Stimulated activated CD8-positive, alpha-beta memory T cell treated with anti-CD3 and anti-CD28 coated beads, Interleukin-15, amount 100 ng/mL, for 1 hour (primary cell): ENCODE data around the gene SOWAHA.

Experiments used
- DNase-seq: peaks from one replicate; pipeline ENCODE4 v3.0.0-alpha.2; 2020; ENCODE audit warnings: low read depth

SOWAHA gene

DNA sequence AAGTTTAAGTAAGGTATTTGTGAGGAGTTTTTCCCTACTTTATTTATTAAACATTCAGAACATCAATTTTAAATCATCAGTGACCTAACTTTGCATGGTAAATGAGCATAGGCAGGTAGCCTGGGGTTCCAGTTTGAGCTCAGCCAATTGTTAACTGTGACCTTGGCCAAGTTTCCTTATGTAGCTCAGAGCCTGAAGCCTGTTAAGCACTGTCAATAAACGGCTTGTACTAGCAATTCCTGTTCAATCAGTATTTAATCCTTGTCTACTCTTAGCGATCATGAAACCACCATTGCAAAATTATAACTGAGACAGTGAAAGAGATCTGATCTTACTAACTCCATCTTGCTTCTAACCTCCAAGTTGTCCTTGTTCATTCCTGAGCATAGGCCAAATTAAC, 4.7 kb upstream of the SOWAHA start:
- DNase-seq, result no peak

DNA sequence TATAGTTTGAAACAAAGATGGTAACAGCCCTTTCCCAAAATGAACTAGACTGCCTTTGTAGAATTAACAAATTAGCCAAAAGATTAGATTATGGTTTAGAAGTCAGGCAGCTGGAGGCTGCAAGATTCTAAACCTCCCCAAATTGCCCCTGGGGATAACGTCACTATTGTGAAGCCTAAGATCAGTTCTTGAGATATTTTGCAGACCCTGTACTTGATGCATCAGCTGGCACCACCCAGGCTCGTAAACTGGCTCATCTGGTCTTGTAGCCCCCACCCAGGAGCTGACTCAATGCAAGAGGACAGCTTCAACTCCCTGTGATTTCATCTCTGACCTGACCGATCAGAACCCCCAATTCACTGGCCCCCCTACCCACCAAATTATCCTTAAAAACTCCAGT, 4.2 kb upstream of the SOWAHA start:
- no peak for DNase-seq

DNA sequence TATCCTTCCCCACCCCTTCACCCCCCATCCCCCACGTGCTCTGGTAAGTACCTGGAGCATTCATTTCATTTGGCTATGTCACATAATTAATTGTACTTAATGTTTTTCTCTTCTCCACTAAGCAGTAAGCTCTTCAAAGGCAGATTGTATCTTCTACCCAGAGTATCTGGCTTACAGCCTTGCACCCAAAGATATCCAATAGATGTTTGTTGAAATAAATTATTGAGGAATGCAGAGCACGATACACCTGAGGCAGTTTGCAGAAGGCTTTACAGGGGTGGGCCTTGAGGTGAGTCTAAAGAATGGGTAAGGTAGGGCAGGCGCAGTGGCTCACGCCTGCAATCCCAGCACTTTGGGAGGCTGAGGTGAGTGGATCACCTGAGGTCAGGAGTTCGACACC, 2.5 kb upstream of the SOWAHA start:
- DNase-seq, result no peak

DNA sequence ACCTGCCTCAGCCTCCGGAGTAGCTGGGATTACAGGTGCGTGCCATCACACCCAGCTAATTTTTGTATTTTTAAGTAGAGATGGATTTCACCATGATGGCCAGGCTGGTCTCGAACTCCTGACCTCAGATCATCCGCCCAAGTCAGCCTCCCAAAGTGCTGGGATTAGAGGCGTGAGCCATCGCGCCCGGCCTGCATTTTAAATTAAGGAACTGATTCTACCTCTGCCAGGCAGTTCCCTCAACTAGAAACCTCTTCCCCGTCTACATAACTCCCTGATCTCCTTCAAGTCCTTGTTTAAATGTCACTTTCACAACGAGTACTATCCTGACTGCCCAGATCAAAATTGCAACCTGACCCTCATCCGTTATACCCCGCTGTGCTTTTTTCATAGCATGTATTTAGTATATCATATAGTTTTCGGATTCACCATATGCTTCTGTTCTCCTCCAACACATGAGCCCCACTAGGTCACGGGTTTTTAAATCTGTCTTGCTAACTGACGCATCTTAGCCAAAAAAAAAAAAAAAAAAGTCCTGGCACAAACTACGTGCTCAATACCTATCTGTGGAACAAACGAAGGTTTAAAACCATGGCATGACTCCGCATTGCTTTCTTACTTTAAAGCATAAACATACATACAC, 858 bp upstream of the SOWAHA start:
- no peak for DNase-seq

DNA sequence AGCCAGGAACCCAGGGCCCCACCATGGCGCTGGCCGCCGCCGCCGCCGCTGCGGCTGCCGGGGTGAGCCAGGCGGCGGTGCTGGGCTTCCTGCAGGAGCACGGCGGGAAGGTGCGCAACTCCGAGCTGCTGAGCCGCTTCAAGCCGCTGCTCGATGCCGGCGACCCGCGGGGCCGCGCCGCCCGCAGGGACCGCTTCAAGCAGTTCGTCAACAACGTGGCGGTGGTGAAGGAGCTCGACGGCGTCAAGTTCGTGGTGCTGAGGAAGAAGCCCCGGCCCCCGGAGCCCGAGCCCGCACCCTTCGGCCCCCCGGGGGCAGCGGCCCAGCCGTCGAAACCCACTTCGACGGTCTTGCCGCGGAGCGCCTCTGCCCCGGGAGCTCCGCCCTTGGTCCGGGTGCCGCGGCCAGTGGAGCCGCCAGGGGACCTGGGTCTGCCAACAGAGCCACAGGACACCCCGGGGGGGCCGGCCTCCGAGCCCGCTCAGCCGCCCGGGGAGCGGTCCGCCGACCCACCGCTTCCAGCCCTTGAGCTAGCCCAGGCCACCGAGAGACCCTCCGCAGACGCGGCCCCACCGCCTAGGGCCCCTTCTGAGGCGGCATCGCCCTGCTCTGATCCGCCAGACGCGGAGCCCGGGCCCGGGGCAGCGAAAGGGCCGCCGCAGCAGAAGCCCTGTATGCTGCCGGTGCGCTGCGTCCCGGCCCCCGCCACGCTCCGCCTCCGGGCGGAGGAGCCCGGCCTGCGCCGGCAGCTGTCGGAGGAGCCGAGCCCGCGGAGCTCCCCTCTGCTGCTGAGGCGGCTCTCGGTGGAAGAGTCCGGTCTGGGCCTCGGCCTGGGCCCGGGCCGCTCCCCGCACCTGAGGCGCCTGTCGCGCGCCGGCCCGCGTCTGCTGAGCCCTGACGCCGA, 749 bp downstream of the SOWAHA start:
- no peak for DNase-seq

DNA sequence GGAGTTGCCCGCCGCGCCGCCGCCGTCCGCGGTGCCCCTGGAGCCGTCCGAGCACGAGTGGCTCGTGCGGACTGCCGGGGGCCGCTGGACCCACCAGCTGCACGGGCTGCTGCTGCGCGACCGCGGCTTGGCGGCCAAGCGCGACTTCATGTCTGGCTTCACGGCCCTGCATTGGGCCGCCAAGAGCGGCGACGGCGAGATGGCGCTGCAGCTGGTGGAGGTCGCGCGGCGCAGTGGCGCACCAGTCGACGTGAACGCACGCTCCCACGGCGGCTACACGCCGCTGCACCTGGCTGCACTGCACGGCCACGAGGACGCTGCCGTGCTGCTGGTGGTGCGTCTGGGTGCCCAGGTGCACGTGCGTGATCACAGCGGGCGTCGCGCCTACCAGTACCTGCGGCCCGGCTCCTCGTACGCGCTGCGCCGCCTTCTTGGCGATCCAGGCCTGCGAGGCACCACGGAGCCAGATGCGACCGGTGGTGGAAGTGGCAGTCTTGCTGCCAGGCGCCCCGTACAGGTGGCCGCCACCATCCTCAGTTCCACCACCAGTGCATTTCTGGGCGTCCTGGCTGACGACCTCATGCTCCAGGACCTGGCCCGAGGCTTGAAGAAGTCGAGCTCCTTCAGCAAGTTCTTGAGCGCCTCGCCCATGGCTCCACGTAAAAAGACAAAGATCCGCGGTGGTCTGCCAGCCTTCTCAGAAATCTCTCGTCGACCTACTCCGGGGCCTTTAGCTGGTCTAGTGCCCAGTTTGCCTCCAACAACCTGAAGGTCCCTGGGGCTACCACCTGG, 1.6 kb downstream of the SOWAHA start:
- DNase-seq, result no peak

DNA sequence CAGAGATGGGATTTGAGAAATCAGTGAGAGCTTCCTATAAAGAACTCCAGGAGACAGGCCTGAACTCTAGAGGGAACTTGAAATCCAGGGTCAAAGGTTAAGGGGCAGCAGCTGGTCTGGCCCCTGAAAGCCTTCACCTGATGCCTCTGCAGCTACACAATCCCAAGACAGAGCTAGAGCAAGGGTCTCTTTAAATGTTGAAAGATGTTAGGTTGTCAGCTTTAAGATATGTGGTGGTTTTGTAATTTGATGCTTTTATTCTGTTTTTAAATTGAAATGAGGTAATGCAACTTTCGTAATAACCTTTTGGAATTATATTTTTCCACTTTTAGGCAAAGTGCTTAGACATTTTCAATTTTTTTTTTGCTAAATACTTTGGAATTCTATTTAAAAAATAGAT, 2.4 kb downstream of the SOWAHA start:
- DNase-seq, result no peak

DNA sequence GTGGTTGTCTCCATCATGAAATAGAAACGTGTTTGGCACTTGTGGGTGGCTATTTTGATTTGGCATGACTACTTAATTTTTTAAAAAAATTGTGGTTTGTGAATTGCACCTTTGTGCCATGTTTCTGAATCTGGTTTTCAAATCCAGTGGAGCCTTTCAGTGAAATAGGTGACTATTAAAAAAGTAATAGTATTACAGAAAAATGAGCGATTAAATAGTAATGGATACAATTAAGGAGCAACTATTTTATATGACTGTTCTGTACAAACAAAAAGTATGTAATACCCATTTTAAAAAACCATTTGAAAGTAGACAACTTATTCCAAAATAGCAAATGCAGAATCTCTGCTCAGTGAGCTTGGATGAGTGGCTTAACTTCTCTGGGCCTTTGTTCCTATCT, 3.0 kb downstream of the SOWAHA start:
- no peak for DNase-seq

DNA sequence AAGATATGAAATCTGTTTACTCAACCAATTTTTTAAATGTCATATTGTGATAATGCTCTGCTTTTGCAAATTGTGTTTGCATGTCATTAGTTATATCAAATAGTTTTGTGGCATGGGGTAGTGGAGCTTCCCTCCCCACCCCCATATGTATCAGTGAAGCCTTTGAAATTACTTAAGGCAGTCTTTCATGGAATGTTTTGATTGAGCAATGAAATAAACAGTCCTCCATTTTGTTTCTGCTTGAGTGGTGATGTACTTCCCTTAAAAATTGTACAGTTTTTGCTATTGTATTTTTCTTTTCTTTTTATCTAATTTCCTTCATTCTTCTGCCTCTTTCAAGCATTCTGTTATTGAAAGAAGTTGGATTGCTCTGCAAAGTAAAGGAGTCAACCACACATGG, 3.5 kb downstream of the SOWAHA start:
- DNase-seq, result no peak

DNA sequence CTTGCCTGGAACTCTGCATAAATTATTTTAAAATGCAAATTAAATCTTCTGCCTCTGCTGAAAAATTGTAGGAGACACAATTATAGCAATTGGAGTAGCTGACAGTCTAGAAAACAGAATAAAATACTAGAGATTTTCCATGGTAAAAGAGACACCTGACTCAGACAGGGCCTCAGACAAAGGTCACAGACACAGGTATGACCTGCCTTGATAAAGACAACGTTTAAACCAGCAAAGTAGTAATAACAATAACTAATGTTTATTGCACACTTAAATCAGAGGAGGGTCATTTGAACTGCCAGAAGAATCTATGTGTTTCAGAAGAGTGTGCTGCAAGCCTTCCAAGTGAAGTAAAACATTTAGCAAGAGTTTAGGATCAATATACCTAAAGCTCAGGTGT, 3.9 kb downstream of the SOWAHA start:
- no peak for DNase-seq

DNA sequence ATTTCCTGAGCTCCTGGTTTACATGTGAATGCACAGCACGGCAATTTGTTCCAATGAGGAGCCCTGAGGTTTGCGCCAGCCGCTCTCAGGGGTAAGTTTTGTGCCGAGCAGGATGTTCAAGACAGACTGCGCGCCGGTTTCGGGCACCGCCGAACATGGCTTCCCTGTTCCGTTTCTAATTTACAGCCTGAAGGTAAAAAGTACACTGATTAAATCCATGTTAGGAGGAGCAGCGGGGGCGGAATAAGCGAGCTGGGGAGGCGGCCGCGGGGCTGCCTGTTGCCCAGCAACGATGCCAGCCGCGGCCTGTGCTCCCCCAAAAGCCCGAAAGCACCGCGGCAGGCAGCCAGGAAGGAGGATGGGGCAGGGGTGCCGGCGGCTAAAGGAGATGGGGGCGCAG, 6.4 kb downstream of the SOWAHA start:
- no peak for DNase-seq

DNA sequence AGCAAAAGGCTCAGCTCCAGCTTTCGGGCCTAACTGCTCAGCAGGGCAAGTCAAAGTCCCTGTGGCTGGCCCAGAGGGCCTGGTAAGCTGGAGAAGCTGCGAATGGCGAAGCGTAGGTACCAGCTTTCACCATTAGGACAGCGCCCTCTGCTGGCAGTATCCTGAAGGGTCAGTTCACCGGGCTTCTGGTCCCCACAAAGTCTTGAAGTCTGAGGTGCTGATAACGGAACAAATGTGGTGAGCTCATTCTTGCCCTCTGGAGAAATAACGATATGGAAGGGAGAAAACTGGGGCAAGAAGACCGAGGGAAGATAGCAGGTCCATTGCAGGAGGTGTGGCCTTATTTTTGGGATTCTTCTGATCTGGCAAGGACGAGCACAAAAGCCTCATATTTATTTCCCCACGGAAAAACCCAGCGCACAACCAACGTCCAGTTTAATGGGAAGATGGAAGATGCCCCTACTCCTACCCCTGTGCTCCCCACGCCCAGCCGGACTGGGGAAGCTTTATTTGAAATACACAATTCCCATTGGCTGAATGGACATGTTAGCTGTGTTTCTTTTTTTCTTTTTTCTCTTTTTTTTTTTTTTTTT, 7.2 kb downstream of the SOWAHA start:
- DNase-seq, result peak; percentile 90

DNA sequence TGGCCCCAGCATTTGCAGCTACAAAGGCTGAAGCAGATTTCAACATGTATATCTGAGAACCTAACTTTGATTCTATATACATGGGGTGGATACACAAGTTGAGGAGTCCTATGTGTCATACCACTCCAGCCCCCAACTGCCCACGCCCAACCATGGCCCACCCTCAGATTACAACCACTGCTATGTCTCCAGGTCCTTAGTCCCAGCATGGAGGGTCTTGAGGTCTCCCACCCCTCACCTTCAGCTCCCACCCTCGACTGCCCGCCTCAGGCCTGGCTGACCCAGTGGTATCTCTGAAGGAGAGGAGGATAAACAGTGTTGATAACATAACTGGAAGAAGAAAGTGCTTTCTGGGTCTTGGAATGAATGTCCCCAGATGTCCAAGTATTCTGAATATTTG, 8.2 kb downstream of the SOWAHA start:
- DNase-seq, result no peak

DNA sequence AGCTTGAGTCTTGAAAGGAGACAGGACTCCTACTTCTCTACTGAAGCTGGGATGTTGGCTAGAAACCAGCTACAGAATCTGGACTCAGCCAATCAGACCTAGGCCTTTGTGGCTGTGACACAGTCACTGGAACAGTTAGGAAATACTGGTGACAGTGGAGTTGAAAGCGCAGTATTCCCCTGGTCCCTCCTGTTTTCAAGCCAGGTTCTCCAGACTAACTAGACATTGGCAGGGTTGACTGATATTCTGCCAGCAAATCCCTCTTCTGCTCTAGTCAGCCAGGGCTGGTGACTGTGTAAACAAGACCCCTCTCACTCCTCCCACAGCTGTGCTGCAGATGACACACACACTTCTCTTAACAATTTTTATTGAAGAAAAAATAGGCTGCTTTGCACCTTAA, 8.7 kb downstream of the SOWAHA start:
- DNase-seq, result no peak

DNA sequence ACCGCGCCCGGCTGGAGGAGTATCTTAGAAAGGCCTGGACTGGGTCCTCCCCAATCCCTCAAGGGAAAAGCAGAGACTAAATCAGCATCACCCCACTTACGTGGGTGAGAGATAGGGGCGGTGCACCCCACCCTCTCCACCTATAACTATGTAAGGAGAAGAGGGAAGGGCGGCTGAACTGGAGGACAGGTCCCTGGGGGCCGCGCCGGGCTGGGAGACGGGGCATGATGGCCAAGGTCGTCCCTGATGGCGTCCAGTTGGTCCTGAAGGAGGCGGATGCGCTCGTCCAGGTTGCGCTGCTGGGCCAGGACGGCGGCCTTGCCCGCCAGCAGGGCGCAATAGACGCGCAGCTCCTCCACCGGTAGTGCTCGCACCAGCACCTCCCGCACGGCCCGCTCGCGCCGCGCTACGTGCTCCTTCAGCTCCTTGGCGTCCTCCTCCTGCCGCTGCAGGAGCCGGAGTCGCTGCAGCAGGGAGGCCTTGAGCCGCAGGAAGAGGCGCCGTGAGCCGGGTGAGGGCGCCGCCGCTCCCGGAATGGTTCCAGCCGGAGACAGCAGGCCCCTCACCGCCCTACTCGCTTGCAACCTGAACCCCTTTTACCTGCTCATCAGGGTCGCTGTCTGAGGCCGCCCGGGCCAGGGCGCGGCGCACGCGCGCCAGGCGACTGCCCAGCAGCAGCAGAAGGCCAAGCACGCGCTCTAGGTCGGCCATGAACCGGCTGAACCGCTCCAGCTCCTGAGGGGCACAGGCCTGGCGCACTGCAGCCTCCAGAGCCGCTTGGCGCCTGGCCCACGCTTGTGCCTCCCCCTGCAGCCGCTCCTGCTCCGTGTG, 9.8 kb downstream of the SOWAHA start:
- no peak for DNase-seq

DNA sequence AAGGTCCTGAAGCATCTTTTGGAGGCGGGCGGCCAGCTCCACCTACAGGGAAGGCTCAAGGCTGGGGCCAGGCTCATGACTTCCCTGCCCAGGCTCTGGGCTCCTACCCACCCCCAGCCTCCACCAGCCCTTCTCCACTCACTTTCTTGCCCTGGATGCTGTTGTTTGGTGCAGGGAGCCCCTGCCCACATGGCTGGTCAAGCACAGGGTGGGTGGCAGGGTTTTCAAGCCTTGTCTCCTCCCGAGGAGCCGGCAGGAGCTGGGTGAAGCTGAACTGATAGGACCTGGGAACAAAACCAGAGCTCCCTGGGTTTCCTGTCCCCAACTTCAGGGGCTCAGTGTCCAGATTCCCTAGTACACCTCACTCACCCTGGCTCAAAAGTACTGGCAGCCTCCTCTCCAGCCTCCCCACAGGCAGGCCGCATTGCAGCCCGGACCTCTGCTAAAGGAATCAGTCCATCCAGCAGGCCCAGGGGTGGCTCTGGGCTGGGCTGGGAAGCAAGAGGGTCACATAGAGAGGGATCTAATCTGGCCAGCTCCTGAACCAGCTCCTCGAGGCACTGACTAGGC, 10.5 kb downstream of the SOWAHA start:
- no peak for DNase-seq

DNA sequence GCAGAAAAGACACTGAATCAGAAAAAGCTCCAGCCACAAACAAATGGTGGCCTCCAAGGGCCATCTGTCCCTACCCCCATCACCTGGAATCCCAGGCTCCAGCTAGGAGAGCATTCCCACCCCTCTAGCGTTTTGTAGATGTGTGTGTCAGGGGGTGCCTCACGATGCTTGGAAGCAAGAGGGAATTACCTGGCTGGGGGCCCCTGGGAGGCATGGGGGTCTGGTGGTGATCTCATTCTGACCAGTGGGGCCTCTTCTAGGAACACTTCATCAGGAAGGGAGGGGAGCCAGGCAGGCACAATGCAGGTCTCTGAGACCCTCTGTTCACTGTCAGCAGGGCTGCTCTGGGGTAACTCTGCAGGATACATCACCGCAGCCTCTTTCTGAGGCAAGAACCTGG, 11.3 kb downstream of the SOWAHA start:
- DNase-seq, result no peak

DNA sequence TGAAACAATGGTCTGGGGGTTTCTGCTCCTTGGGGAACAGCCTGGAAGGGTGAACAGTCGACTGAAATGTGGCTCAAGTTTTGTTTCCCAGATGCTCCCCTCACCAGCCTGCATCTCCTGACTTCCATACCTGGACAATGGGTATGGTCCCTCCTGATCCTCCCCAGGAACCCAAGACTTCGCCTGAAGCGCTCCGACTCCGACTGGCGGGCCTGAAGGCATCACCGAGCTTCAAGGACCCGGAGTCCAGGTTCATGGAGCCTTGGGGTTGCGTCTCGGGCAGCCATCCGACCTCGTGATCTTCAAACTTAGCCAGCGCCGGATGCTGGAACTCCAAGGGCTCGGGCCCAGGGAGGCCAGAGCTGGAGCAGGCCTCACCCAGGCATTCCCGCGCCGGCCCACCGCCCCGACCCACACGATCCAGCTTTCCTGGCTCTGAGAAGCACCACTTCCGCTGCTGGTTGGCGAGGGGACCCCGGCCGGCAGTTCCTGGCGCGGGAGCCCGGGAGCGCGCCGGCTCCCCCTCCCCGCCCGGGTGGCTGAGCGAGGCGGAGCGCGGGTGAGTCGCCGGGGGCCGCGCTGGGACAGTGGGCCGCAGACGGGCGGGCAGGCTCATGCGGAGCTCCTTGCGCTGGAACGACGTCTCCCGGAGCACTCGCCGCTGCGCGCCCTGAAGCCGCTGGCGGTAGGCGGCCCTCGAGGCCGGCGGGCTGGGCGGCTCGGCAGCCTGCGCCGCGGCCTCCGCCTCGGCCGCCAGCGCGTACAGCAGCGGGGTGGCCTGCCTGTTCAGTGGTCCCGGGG, 12.1 kb downstream of the SOWAHA start:
- DNase-seq, result no peak

DNA sequence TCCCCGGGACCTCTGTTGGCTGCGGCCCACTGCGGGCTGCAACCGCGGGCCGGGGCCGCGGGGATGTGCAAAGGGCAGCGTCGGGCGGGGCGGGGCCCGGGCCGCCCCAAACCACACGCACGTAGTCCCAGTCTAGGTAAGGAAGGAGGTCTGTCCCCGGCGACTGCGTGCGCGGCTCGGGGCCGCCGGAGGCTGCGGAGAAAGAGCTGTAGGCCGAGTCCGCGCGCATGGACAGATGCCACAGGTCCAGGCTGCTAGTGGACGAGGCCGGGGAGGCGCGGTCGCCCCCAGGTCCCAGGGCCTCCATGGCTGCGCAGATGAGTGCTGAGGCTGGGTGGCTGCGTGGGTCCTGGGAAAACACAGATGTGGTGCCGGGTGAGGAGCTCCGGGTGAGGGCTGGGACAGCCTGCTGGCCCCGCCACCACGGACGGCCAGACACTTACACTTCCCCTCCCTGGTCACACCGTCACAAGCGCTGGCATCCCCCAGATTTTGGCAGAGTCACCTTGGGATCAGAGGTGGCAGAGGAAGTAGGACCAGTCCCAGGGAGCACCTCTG, 12.8 kb downstream of the SOWAHA start:
- no peak for DNase-seq

DNA sequence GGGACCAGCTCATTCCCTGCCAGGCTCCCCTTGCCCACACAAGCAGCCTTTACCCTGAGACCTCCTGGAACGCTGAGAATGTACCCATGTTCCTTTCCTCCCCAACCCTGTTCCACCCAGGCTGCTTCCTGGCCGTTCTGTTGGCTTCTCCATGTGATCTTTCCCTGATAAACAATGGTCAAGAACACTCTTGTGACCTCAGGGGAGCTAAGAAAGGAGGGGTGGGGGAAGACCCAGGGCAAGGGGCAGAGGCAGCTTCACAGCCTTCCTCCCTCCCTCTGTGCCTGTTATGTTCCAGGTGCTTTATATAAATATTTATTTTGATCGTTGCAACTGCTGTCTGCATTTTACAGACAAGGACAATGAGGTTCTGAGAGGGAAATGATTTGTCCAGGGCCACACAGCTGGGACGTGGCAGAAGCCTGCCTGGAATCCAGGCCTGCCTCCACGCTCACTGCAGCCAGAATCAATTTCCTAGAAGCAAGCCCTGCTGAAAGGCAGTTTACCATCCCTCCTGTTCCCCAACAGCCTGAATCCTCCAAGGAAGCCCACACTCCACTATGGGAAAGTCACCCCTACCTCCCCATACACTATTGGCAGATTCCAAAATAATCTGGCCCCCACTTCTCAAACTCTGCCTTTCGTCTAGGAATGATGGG, 13.5 kb downstream of the SOWAHA start:
- no peak for DNase-seq
